VCaP (cell line): Measurements from ENCODE around the gene SH3PXD2B.

Source experiments
- H3K27ac ChIP-seq: fragments of 450-650 bp; 2 replicates; pipeline ENCODE4 v1.5.1; 2017
- CTCF ChIP-seq: fragments of 450-650 bp; conservative IDR thresholded peaks from 2 replicates; pipeline ENCODE4 v1.5.1; 2017; ENCODE audit warnings: mild to moderate bottlenecking, moderate library complexity

SH3PXD2B gene

GRCh38 chr5:172496671-172497371 lies 42.5 kb upstream of the SH3PXD2B start:
- no peak for TF ChIP-seq CTCF
- no peak overlapping the region for H3K27ac ChIP-seq

- H3K27ac ChIP-seq: no peak overlapping the region
- no peak for TF ChIP-seq CTCF
Measured at GRCh38 chr5:172494630-172495505, 40.5 kb upstream of the SH3PXD2B start.

DNA sequence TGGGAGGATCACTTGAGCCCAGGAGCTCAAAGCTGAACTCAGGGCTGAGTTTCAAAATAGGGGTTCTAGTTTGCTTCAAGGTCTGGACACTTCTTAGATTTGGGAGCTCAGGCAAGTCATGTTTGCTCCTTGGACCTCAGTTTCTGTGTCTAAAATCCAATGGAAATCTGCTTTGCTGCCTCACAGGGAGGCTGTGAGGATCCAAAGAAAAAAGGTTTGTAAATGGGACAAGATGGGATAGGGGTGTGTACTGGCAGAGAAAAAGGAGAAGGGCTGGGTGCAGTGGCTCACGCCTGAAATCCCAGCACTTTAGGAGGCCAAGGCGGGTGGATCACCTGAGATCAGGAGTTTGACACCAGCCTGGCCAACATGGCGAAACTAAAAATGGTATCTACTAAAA lies 39.6 kb upstream of the SH3PXD2B start:
- TF ChIP-seq CTCF: no peak
- no peak overlapping the region for H3K27ac ChIP-seq

GRCh38 chr5:172493461-172493860 lies 39.1 kb upstream of the SH3PXD2B start:
- TF ChIP-seq CTCF: no peak

GRCh38 chr5:172493002-172493401 lies 38.7 kb upstream of the SH3PXD2B start:
- H3K27ac ChIP-seq: no peak overlapping the region

More at GRCh38 chr5:172493461-172493860, 39.1 kb upstream of the SH3PXD2B start:
- no peak overlapping the region for H3K27ac ChIP-seq

DNA sequence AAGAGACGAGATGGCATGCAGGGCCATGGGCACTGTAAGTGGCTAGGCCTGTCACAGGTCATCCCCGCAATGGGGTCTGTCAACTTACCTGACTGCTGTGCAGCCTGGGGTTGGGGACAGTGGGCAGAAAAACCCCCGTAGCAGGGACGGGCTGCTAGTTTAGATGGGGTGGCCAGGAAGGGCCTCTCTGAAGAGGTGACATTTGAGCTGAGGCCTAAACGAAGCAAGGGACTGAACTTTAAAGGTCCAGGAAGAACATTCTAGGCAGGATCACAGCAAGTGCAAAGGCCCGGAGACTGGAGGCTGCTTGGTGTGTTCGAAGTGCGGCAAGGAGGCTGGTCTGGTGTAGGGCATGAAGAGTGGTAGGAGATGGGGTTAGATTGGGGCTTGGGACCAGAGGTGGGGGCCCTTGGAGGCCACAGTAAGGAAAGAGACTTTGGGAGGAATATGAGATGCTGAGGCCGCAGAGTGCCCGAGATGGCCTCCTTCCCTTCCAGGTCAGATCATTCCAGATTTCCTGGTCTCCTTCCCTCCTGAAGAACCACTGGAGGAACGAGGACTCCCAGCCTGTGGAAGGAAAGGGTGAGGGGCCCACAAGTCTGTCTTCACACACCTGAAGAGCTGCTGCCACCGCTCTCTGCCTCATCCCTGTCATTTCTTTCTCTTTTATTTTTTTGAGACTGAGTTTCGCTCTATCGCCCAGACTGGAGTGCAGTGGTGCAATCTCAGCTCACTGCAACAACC lies 37.9 kb upstream of the SH3PXD2B start:
- H3K27ac ChIP-seq: no peak overlapping the region
- TF ChIP-seq CTCF: no peak

More at GRCh38 chr5:172493002-172493401, 38.7 kb upstream of the SH3PXD2B start:
- TF ChIP-seq CTCF: no peak

- no peak overlapping the region for H3K27ac ChIP-seq
- TF ChIP-seq CTCF: no peak
Measured at GRCh38 chr5:172491481-172491880, 37.2 kb upstream of the SH3PXD2B start.
